AG08396 (cell line): Measurements from ENCODE around the gene HES2.
"Not testable (repeated sequence)": the region's sequence is repeated elsewhere in the genome, so short reads cannot be mapped to it uniquely, and the experiment has no call there.

ENCODE experiments used
- DNase-seq: peaks from one replicate; pipeline ENCODE4 v3.0.0; 2012; ENCODE audit warnings: low spot score, mixed read lengths

Gene HES2

GRCh38 chr1:6435129-6435528 is 15.4 kb upstream of the HES2 start:
- DNase-seq, result no peak

DNA sequence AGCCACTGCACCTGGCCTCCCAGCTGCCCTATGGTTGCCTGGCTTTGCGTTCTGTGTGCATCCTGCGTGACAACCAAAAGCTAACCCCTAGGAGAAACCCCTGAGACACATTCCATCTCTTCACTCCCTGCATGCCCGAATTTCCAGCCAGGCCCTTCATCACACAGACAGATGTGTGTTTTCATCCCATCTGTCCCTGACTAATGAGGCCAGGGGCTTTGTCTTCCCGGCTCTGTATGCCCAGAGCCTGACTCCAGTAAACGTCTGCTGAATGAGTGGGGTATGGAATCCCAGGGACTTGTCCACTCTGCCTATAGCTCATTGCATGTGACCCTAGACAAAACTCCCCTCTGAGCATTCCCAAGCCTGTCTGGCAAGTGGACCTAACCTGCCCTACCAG is 14.5 kb upstream of the HES2 start:
- no peak for DNase-seq

- not testable (repeated sequence) for DNase-seq
These were observed 12.2 kb upstream of the HES2 start for GRCh38 chr1:6431645-6432579.

GRCh38 chr1:6429660-6430411 is 10.1 kb upstream of the HES2 start:
- DNase-seq, result not testable (repeated sequence)

DNA sequence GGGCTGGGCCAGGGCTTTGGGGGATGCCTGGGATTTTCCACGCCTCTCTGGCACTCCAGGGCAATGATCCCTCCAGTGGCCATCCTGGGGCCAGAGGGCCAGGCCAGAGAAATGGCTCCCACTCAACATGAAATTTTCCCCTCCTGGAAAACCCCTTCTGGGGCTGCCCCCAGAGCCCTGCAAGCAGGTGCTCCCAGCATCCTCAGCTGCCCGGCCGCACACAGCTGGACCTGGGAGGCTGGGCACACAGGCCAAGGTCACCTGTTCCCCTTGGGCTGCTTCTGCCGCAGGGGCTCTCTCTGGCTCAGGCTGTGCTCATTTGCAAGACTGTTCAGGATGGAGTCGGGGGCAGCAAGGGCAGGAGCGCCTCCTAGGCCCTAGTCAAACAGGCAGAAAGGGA is 8.7 kb upstream of the HES2 start:
- DNase-seq, result not testable (repeated sequence)

DNA sequence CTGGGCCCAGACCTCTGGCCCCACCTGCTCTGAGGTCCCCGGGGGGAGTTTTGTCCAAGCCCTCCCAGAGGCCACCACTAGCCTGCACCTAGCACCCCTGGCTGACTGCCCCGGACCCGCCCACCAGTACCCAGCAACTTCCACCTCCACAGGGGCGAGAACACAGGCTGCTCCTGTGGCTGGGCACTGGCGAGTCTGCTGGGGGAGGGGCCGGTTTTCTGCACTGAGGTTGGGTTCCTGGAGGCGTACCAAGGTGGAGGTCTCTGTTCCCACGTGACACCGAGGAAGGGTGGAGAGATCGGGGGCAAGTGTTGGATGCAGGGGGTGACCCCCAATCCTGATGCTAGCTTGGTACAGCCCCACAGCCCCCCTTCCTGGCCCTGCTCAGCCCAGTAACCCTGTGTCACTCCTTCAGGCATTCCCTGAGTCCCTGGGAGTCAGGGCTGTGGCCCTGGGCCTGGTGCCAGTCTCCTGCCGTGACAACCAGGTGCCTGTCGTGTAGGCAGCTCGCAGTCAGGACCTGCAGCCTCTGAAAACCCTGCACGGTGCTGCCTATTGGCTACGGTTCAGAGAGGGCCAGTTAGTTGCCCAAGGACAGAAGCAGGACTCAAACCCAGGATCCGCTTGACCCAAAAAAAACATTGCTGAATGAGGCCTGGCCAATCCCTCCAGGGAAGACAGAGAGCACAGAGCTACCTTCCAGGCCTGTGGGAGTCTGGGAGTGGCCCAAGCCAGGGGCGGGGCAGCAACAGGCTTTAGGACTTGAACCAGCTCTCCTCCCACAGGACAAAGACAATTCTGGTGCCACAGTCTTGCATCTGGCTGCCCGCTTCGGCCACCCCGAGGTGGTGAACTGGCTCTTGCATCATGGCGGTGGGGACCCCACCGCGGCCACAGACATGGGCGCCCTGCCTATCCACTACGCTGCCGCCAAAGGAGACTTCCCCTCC is 8.0 kb upstream of the HES2 start:
- no peak for DNase-seq

DNA sequence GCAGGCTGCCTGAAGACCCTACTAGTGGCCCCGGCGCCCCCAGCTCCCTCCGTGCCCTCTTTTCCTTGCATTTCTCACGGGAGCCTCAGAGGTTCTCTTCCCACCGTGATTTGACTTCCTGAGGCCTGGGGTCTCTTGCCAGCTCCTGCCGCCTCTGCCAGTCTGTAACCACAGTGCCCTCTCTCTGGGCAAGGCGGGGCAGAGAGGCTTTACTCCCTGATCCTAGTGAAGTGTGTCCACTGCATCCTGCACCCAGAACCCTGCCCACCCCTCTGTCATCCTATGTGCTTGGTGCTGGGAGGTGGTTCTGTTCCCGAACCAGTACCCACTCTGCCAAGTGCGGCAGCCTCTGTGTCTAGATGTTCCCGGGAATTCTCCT is 7.2 kb upstream of the HES2 start:
- no peak for DNase-seq

- no peak for DNase-seq
These were observed 6.7 kb upstream of the HES2 start for GRCh38 chr1:6426277-6426971.

GRCh38 chr1:6425658-6426057 is 5.9 kb upstream of the HES2 start:
- no peak for DNase-seq

GRCh38 chr1:6424619-6425593 is 5.2 kb upstream of the HES2 start, which contains the start of gene ESPN:
TSS of gene ESPN (plus strand) at chr1:6424776. CDS start at chr1:6424956, 180 bp downstream.
- no peak for DNase-seq

- no peak for DNase-seq
These were observed 4.4 kb upstream of the HES2 start for GRCh38 chr1:6424000-6424565.

- no peak for DNase-seq
These were observed 3.7 kb upstream of the HES2 start for GRCh38 chr1:6423321-6423999.

- no peak for DNase-seq
These were observed 1.5 kb upstream of the HES2 start for GRCh38 chr1:6421266-6421665.

DNA sequence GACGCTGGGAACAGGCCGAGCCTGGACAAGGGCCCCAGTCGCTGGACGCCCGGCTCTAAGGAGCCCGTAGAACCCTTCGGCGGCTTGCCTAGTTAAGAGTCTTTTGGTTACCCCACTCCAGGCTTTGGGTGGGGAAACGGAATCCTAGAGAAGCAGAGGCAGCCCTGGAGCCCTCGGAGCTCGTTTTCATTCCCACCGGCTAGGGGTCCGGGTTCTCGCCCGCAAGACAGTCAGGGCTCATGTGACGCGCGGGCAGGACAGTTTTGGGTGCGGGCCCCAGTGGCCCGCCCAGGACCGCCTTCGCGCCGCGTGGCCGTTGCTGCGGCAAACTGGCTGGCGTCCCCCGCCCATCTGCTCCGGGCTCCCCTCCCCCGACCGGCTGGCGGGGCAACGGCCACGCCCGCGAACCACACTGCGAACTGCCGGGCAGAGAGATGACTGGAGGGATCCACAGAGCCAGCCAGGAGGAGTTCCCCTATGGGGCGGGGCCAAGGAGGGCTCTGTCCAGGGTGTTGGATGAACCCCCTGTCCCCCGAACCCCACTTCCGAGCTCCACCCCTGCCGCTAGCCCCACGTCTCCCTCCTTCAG is 829 bp upstream of the HES2 start:
- DNase-seq, result no peak

DNA sequence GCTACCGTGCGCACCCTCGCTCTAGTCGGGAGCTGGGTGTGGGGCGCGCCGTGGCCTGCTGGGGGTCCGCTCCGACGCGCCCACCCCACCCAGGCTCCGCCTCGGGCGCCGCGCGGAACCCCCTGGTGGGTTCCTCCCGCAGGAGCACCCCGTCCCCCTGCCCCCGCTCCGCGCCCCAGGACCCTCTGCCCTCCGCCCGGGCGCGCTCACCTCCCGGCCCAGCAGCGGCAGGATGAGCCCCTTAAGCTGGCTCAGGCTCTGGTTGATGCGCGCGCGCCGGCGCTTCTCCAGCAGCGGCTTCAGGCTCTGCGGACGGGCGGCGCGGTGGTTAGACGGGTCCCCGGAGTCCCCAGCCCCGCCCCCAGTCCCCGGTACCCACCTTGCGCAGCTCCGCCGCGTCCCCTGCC is 319 bp downstream of the HES2 start:
- DNase-seq, result no peak

DNA sequence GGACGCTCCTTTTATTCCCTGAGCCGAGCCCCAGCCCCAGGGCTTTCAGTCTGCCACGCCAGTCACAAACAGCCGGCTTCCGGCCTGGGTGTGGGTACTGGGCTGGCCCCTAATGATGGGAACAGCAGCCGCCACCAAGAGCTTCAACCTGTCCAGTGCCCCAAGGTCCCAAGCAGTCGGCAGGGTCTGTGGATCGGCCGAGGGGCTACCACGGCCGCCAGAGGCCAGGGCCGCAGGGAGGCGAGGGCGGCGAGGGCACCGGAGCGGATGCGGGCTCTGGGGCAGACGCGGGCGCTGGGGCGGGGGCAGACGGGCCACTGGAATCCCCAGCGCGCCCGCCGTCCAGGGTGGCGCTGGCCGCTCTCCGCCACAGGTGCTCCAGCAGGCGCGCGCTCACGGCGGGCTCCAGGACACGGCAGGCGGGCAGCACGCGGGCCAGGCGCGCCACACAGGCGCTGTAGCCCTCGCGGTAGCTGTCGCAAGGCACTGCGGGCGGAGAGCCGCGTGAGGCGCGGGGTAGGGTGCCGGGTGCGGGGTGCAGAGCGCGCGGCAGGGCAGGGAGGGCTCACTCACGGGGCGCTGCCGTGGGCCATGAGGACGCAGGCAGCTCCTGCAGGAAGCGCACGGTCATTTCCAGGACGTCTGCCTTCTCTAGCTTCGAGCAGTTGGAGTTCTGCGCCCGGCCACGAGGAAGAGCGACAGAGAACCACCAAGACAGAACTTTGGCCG is 887 bp downstream of the HES2 start:
- no peak for DNase-seq

- no peak for DNase-seq
These were observed 1.6 kb downstream of the HES2 start for GRCh38 chr1:6417961-6418667.
